NCI-H460 (cell line): ENCODE results near the gene S100A16. TPM values are rescaled to one million over a fixed set of nuclear protein-coding genes. Genes with fewer than 3 reads are reported as not detected.
A peak's percentile ranks its signal among the peaks of the same experiment; 100 is the strongest.

Experiments
- DNase-seq: peaks from one replicate; pipeline ENCODE4 v3.0.0-alpha.2; 2016; ENCODE audit warnings: low read depth; ENCODE audit errors: extremely low read depth
- total RNA-seq: library from RNA; depleted of rRNA; stranded (reverse); fragments of >200 nt; shearing (Covaris generic); gene quantifications from 2 replicates; pipeline ENCODE4 v1.2.3, GENCODE V29; 2014

Gene S100A16
- total RNA-seq, 1 experiment from 2014 or later, result 96.5 TPM

- DNase-seq, result no peak
Observed at GRCh38 chr1:153639280-153639679, 26.3 kb upstream of the S100A16 start.

DNA sequence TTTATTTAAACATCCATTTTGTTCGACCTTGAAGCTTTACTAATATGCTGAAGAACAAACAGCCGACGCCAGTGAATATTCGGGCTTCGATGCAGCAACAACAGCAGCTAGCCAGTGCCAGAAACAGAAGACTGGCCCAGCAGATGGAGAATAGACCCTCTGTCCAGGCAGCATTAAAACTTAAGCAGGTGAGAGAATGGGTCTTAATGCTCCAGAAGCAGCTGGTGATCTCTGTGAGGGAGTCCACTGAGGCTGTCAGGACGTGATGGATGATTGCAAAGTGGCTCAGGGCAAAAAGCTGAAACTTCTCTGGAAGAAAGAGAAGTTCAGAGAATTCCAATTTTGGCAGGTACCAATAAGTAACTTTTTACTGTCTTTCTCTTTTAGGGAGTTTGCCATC is 25.3 kb upstream of the S100A16 start:
- DNase-seq, result no peak

GRCh38 chr1:153636312-153636711 is 23.4 kb upstream of the S100A16 start:
- DNase-seq, result no peak

DNA sequence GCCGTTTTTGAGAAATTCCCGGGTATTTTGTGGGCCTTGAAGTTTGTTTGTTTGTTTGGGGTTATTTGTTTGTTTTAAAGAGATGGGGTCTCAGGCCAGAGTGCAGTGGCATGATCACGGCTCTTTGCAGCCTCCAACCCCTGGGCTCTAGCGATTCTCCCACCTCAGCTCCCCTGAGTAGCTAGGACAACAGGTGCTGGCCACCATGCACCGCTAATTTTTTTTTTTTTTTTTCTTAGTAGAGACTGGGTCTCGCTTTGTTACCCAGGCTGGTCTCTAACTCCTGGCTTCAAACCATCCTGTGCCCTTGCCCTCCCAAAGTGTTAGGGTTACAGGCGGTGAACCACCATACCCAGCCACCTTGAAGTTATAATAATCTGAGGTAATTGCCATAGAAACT is 22.9 kb upstream of the S100A16 start:
- DNase-seq, result no peak

DNA sequence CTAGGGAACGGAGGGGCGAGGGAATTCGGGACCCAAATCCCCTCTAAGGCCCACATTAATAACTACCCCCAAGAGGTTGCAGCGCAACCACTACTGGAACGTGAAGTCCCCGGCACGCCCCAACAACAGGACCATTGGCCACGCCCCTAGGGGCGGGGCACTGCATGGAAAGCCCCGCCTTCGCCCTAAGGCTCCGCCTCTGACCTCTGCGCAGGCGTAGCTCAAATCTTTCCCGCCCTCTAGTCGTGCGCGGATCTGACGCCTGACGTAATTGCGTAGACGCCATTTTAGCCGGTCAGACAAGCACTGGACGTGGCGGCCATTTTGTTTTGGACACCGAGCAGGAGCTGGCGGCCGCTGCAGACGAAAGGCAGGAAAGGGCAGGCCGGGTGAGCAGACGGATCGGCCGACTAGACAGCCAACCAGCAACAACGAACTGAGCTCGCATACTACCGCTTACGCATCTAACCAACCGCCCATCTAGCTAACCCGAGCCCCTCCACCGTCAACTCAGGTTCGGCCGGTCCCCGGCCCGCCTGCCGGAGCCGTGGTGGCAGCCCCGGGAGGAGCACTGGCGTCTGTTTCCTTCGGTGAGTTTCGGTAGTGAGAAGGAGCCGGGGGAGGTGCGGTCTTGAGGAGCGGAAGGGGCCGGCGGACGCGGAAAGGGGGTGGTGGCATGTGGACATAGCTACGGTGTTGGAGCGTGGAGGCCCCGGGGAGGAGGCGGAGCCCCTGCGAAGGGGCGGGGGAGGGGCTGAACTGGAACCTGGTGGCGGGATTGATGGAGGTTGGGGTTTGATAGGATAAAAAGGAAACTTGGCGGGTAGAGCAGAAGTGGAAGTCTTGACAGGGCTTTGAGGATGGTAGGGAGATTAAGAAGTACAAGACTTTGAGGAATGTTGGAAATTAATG is 21.1 kb upstream of the S100A16 start, which contains the start of gene CHTOP:
CHTOP (plus strand) TSS at position 313 of the 912 bp plus-strand sequence. CDS start 2,523 bp downstream, outside the sequence.
- DNase-seq, result peak; percentile 100

GRCh38 chr1:153633161-153633753 is 20.3 kb upstream of the S100A16 start:
- no peak for DNase-seq

GRCh38 chr1:153631047-153632022 is 18.4 kb upstream of the S100A16 start:
- no peak for DNase-seq

GRCh38 chr1:153630384-153630783 is 17.4 kb upstream of the S100A16 start:
- no peak for DNase-seq

DNA sequence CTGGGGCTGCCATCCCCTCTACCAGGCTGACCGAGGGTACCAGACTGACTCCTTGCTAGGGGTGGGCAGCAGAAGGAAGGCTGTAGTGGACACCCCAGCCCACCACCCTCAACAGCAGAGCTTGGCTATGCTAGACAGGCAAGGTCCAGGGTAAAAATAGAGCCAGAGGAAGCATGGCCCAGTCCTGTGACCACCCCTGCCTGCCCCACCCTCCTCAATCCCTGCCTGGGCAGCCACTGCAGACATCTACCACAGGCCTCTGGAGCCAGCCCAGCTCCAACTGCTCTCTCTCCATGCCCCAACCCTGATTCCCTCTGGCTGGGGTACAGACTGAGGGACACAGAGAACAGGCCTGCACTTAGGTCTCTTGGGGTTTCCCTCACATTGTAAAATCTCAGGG is 17.0 kb upstream of the S100A16 start:
- no peak for DNase-seq

DNA sequence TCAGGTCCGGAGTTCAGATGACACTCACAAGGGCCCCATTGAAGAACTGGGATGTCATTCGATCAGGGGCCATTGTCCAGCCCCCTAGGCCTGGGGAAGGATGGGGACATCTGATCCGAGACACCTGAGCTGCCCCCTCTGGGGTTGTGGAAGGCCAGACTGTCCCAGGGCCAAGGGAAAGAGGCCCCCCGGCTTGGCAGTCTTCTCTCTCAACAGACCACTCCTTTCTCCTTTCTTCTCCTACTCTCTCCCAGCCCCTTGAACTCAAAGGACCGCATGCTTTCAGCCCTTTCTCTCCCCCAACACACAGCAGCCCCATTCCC is 16.4 kb upstream of the S100A16 start:
- no peak for DNase-seq

- DNase-seq, result no peak
Observed at GRCh38 chr1:153628638-153629342, 15.9 kb upstream of the S100A16 start.

DNA sequence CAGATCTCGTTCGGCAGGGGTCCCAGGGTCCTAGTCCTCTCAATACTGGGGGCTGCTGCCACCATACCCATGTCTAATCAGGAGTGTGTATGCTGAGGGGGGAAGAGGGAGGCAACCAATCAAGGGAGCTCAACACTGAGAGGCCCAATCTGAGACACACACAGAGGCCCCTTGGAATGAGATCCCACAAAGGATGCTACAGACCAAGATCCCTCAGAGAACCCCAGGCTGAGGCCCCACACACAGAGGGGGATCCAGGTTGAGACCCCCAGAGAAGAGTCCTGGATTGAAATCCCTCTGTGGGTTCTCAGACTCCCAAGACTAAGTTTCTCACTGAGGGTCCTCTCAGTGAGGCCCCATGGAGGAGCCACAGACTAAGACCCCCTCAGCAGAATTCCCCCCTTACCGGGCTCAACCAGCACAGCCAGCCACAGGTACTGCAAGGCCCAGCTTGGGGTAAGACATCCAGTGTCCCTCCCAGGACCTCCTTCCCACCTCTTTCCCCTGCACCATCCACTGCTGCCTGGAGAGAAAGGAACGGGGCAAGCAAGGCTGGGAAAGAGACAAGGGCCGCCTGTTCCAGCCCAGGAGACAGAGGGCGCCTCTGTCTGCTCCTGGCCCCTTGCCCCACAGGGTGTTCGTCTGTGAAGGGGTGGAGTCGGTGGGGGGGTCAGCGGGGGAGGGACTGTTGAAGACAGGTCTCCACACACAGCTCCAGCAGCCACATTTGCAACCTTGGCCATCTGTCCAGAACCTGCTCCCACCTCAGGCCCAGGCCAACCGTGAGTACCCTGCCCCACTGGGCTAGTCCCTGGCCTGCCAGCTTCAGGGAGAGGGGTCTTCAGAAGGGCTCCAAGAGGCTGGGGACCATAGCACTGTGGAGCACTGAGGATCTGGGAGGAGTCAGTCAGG is 15.0 kb upstream of the S100A16 start, which contains the start of gene S100A1:
S100A1 (plus strand) TSS at position 720 of the 912 bp plus-strand sequence. CDS start 2,088 bp downstream, outside the sequence.
- DNase-seq, result no peak

GRCh38 chr1:153626904-153627714 is 14.2 kb upstream of the S100A16 start, which contains the start of gene S100A13:
TSS of gene S100A13 (minus strand) at chr1:153627505. CDS start at chr1:153626472, 1,033 bp downstream.
- peak; percentile 87 for DNase-seq

GRCh38 chr1:153626477-153626903 is 13.6 kb upstream of the S100A16 start:
- no peak for DNase-seq

DNA sequence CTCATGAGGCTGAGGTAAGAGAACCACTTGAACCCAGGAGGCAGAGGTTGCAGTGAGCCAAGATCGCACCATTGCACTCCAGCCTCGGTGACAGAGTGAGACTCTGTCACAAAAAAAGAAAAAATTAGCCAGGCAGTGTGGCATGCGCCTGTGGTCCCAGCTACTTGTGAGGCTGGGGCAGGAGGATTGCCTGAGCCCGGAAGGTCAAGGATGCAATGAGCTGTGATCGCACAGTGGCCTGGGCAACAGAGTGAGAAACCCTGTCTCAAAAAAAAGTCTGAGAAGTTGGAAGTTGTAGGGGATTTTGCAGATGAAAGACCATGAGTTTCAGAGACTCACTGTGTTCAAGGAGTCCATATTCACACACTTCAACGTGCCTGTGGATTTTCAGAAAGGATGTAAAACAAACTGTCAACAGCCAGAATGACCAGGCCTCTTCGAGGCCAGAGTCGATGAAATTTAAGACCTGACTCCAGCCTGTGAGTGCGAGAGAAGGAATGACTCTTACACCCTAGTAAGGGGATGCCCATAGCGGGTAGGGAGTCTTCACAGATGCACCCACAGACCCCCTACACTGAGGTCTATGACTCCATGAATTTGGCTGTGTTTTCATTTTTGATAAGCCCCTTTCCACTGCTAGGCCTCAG is 12.2 kb upstream of the S100A16 start:
- no peak for DNase-seq

DNA sequence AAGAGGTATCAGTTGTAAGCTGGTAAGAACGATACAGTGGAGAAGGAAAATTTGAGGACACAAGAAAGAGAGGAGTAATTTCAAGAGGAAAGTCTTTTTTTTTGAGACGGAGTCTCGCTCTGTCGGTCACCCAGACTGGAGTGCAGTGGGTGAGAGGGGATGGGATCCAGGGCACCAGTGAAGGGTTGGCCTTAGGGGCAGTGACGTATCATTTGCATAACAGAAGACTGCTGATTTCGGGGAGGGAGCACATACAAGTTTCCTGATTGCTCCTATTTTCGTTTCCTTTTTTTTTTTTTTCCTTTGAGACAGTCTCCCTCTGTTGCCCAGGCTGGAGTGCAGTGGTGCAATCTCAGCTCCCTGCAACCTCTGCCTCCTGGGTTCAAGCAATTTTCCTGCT is 10.2 kb upstream of the S100A16 start:
- no peak for DNase-seq

DNA sequence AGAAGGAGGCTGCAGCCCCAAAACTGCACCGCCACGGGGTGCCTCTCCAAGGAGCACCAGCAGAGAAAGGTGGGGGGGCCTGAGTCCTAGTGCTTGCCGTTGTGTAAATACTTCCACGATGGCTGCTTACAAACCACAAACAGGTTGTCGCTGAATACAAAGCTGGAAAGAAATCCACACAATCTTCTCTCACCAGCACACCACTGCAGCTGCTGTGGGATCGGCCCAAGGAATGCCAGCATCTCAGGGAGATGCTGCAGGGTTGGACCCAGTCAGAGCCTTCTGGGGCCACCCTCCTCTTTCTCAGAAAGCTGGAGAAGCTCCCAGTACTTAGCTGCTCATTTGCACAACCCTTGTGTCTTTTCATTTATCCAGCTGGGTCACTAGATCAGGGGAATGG is 6.2 kb upstream of the S100A16 start:
- DNase-seq, result no peak

DNA sequence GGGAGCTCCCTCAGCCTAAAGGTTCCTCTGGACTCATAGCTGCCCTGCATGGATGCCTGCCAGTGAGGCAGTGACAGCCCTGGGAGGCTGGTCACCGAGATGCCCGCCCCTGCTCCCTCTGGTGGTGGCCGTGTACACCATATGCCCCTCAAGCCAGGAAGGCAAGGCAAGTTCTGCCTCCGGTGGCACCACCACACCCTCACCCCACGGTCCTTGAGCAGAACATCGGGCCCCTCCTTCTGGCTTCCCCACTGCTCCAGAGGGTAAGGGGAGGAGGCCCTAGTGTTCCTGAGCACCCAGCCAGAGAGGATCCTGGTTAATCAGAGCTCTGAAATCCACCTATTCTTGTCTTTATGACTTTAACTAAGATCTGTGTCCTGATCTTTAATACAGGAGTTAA is 4.7 kb upstream of the S100A16 start:
- DNase-seq, result peak; percentile 77
